ENCODE results near the gene NLRC5. TPM values are rescaled to one million over a fixed set of nuclear protein-coding genes. Genes with fewer than 3 reads are reported as not detected.

NLRC5 gene
- total and polyA plus RNA-seq, 9 of the 15 experiments (the other 6 are each of a cell fraction or from before 2014, with no cell fraction given) = 0.59 to 0.71 TPM; not detected in 7

GRCh38 chr16:56950881-56951771, 38.2 kb upstream of the NLRC5 start:
- no peak overlapping the region for H3K4me2 ChIP-seq (ENCODE audit: insufficient read depth, low read length)
- no TSS peak for BruUV-seq (replicated peaks)
- DNase-seq (ENCODE audit: extremely low read depth in 1 of 4, low spot score in 3 of 4) (peak; percentile 45 to 71 (median 60)), FAIRE-seq (peak; percentile 66), ATAC-seq (peak; percentile 92)
- 0 out of 2 replicates have a peak, but pooled peaks cover 1% of the 10 kb centered on the region for H3K9me3 ChIP-seq (replicated peaks; ENCODE audit: control insufficient read depth, insufficient read depth, low read depth, low read length)
- no peaks in the 10 kb centered on the region for H3K9me1 ChIP-seq (ENCODE audit: control insufficient read depth, insufficient read depth, low read length)
- no peaks in the 10 kb centered on the region for H3K36me3 ChIP-seq (ENCODE audit: control insufficient read depth, insufficient read depth, low read length)
- no peak overlapping the region for H2AFZ ChIP-seq (ENCODE audit: low read depth, low read length)
- ChIA-PET POLR2A (interaction anchor here (0.9 to 1.6 kb wide), 5 partner anchors 10 to 19 kb away, joined by 3 to 6 read pairs (median 3); no protein-coding TSS in a partner anchor), CTCF (ENCODE audit: low intra/inter-chr PET ratio) (interaction anchor here (0.9 to 1.9 kb wide), 2 partner anchors 28 to 84 kb away, joined by 4 to 16 read pairs; no protein-coding TSS in a partner anchor)
- intact Hi-C loops (cut with micrococcal nuclease) = loop anchor here (1.0 kb wide), 1 partner anchor 84 kb away; no protein-coding TSS in a partner anchor
- no peak overlapping the region for H3K4me3 ChIP-seq
- peak overlapping the region in 1 of 2 experiments; percentile 48; a peak in 1 of 4 replicates for H3K9ac ChIP-seq (ENCODE audit: insufficient read depth in 1 of 2, low read depth in 2 of 2, low read length in 2 of 2)
- in situ Hi-C loops (cut with MboI) = loop anchor here (5.0 kb wide), 1 partner anchor 84 kb away; the partner anchor contains the start of gene SLC12A3
- WGBS (ENCODE audit: insufficient coverage, low coverage, missing lambda C conversion rate) = 16% methylated on average over 15 of the region's 15 CpGs
- no peaks in the 10 kb centered on the region; a peak in 1 of 5 replicates for H3K27me3 ChIP-seq (ENCODE audit: control insufficient read depth in 2 of 2, insufficient read depth in 2 of 2, low read length in 2 of 2)
- H3K27ac ChIP-seq (ENCODE audit: extremely low read depth, low read depth, low read length) = no peak overlapping the region
- no peaks in the 10 kb centered on the region for H3K79me2 ChIP-seq (ENCODE audit: control insufficient read depth, insufficient read depth, low read length)
- H4K20me1 ChIP-seq (replicated peaks; ENCODE audit: control insufficient read depth, insufficient read depth, low read length) = no peaks in the 10 kb centered on the region
- no peaks in the 10 kb centered on the region for H3K4me1 ChIP-seq (replicated peaks in 1 of 2; ENCODE audit: control insufficient read depth in 2 of 2, insufficient read depth in 2 of 2, low read length in 2 of 2)
- TF ChIP-seq TAF1 (IDR thresholded peaks at IDR 0.05; ENCODE audit: control insufficient read depth, extremely low read depth, insufficient read depth, low read length, severe bottlenecking) = no peak
- no peak for TF ChIP-seq YY1 (IDR thresholded peaks at IDR 0.05; ENCODE audit: borderline replicate concordance in 1 of 3, control insufficient read depth in 1 of 3, extremely low read depth in 1 of 3, insufficient read depth in 3 of 3, insufficient read length in 1 of 3, insufficient replicate concordance in 2 of 3, low read depth in 1 of 3, low read length in 2 of 3)
- TF ChIP-seq ZNF407 (IDR thresholded peaks at IDR 0.05; ENCODE audit: low read depth) = no peak
- no peak for TF ChIP-seq ZNF583 (CRISPR knock-in tag; IDR thresholded peaks at IDR 0.05)
- peak; percentile 77 to 83 (median 82) for TF ChIP-seq CTCF (IDR thresholded peaks at IDR 0.05 in 2 of 3, conservative IDR thresholded peaks at IDR 0.05 in 1 of 3; ENCODE audit: insufficient read depth in 2 of 3, low read depth in 1 of 3, low read length in 3 of 3)
- TF ChIP-seq NBN (IDR thresholded peaks at IDR 0.05; ENCODE audit: low read depth) = no peak
- TF ChIP-seq ZBED1 (IDR thresholded peaks at IDR 0.05) = no peak
- TF ChIP-seq ATF7 (IDR thresholded peaks at IDR 0.05) = 0 out of 2 replicates have a peak, but pooled peaks have one; percentile 25
